Keratinocyte (primary cell): ENCODE data around the gene RANBP9.

Source experiments
- EZH2 ChIP-seq: IDR thresholded peaks from one replicate; pipeline ENCODE4 v1.6.1; 2012; ENCODE audit warnings: inconsistent platforms, mild to moderate bottlenecking, low read length, moderate library complexity
- TF ChIP-seq, protein P1 (sequence below), 3 experiments: IDR thresholded peaks in 1 of 3; conservative IDR thresholded peaks in 1 of 3; optimal IDR thresholded peaks in 1 of 3; 2 replicates in 2 of 3; 3 replicates in 1 of 3; pipeline versions ENCODE3 to v1.5.1; 2011; ENCODE audit warnings: low read length in 3 of 3, mild to moderate bottlenecking in 3 of 3, moderate library complexity in 2 of 3, control low read depth in 1 of 3, inconsistent platforms in 1 of 3; ENCODE audit not compliant: insufficient read depth in 2 of 3; ENCODE audit errors: extremely low read depth in 1 of 3

DNA sequence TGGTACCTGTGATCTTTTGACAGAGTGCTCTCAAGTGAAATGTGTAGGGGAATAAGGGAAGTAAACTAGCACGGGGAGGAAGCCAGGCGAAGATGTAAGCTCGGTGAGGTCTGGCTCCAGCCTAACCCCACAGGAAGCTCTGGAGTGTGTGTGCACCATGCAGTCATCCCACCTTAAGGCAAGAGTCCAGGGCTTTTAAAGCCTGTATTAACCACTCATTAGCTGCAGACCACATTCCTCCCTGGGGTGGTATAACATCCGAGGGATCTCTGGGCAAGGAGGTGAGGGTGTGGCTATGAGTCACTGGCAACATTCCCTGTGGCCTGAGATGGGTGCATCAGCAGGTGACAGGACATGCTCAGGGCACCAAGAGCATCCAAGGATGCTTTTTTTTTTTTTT lies 12.5 kb upstream of the RANBP9 start:
- TF ChIP-seq, protein P1, sequence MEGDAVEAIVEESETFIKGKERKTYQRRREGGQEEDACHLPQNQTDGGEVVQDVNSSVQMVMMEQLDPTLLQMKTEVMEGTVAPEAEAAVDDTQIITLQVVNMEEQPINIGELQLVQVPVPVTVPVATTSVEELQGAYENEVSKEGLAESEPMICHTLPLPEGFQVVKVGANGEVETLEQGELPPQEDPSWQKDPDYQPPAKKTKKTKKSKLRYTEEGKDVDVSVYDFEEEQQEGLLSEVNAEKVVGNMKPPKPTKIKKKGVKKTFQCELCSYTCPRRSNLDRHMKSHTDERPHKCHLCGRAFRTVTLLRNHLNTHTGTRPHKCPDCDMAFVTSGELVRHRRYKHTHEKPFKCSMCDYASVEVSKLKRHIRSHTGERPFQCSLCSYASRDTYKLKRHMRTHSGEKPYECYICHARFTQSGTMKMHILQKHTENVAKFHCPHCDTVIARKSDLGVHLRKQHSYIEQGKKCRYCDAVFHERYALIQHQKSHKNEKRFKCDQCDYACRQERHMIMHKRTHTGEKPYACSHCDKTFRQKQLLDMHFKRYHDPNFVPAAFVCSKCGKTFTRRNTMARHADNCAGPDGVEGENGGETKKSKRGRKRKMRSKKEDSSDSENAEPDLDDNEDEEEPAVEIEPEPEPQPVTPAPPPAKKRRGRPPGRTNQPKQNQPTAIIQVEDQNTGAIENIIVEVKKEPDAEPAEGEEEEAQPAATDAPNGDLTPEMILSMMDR (optimal IDR thresholded peaks at IDR 0.05 in 1 of 3, IDR thresholded peaks at IDR 0.05 in 1 of 3, conservative IDR thresholded peaks at IDR 0.05 in 1 of 3; ENCODE audit: extremely low read depth in 1 of 3, insufficient read depth in 2 of 3, low read length in 3 of 3), result no peak
- no peak for TF ChIP-seq EZH2
